Neural cell (in vitro differentiated cells): Measurements from ENCODE around the gene RMDN3. TPM values are rescaled to one million over a fixed set of nuclear protein-coding genes. Genes with fewer than 3 reads are reported as not detected.

Experiments
- H2AFZ ChIP-seq: fragments of 200-600, 300-800 bp; sonication (generic), shearing (Covaris generic); 2 replicates; pipeline ENCODE4 v1.6.0; 2014; ENCODE audit warnings: low read depth, mild to moderate bottlenecking, antibody characterized with exemption, low read length, moderate library complexity
- H3F3A ChIP-seq: fragments of 200-600 bp; shearing (Covaris generic); 2 replicates; pipeline ENCODE4 v1.6.1; 2016; ENCODE audit warnings: mild to moderate bottlenecking, moderate library complexity, mixed read lengths, antibody characterized with exemption, low read length; ENCODE audit not compliant: insufficient read depth, poor library complexity, severe bottlenecking
- H3K27ac ChIP-seq: fragments of 200-600, 300-800 bp; sonication (generic), shearing (Covaris generic); 2 replicates; pipeline ENCODE4 v1.5.1; 2014; ENCODE audit warnings: mild to moderate bottlenecking, low read length, moderate library complexity
- H3K27me3 ChIP-seq: fragments of 300-800, 200-600 bp; sonication (generic), shearing (Covaris generic); 2 replicates; pipeline ENCODE4 v1.6.0; 2014; ENCODE audit warnings: mild to moderate bottlenecking, low read depth, low read length, moderate library complexity; ENCODE audit not compliant: insufficient read depth
- H3K36me3 ChIP-seq: fragments of 300-800, 200-600 bp; sonication (generic), shearing (Covaris generic); 2 replicates; pipeline ENCODE4 v1.5.1; 2014; ENCODE audit warnings: mild to moderate bottlenecking, antibody characterized with exemption, low read length, moderate library complexity; ENCODE audit not compliant: insufficient read depth
- H3K4me2 ChIP-seq: fragments of 300-800, 200-600 bp; sonication (generic), shearing (Covaris generic); 2 replicates; pipeline ENCODE4 v1.6.0; 2014; ENCODE audit warnings: mild to moderate bottlenecking, low read length
- H3K4me3 ChIP-seq: fragments of 300-800, 200-600 bp; sonication (generic), shearing (Covaris generic); 2 replicates; pipeline ENCODE4 v1.5.1; 2014; ENCODE audit warnings: mild to moderate bottlenecking, low read length, moderate library complexity
- H3K79me2 ChIP-seq: fragments of 200-600 bp; shearing (Covaris generic); replicated peaks from 2 replicates; pipeline ENCODE4 v1.6.0; 2014; ENCODE audit warnings: mild to moderate bottlenecking, low read length, moderate library complexity; ENCODE audit not compliant: insufficient read depth
- H3K9ac ChIP-seq: fragments of 300-800, 200-600 bp; sonication (generic), shearing (Covaris generic); 2 replicates; pipeline ENCODE4 v1.6.1; 2016; ENCODE audit warnings: mild to moderate bottlenecking, low read length, mixed read lengths
- H3K9me2 ChIP-seq: fragments of 200-600 bp; shearing (Covaris generic); 2 replicates; pipeline ENCODE4 v1.6.1; 2016; ENCODE audit warnings: mild to moderate bottlenecking, low read length, mixed read lengths; ENCODE audit not compliant: insufficient read depth
- H3K9me3 ChIP-seq: fragments of 200-600, 300-800 bp; sonication (generic), shearing (Covaris generic); 2 replicates; pipeline ENCODE4 v1.6.1; 2016; ENCODE audit warnings: mild to moderate bottlenecking, mixed run types, low read length, moderate library complexity, mixed read lengths
- H4K20me1 ChIP-seq: fragments of 200-600 bp; shearing (Covaris generic); 2 replicates; pipeline ENCODE4 v1.6.1; 2016; ENCODE audit warnings: mild to moderate bottlenecking, mixed run types; ENCODE audit not compliant: insufficient read depth
- EP300 ChIP-seq: fragments of 450-650 bp; conservative IDR thresholded peaks from 2 replicates; pipeline ENCODE4 v1.6.1; 2014; ENCODE audit warnings: antibody characterized with exemption, mild to moderate bottlenecking, moderate library complexity; ENCODE audit not compliant: poor library complexity, severe bottlenecking
- EZH2 ChIP-seq: fragments of 200-600, 300-800 bp; shearing (Covaris generic), sonication (generic); IDR thresholded peaks from 2 replicates; pipeline ENCODE4 v1.6.1; 2014; ENCODE audit warnings: antibody characterized with exemption, low read length, borderline replicate concordance, mild to moderate bottlenecking; ENCODE audit not compliant: insufficient read depth, poor library complexity, severe bottlenecking
- MXI1 ChIP-seq: fragments of 450-650 bp; conservative IDR thresholded peaks from 2 replicates; pipeline ENCODE4 v1.6.1; 2014; ENCODE audit warnings: antibody characterized with exemption, mild to moderate bottlenecking; ENCODE audit not compliant: poor library complexity, severe bottlenecking
- POLR2AphosphoS5 ChIP-seq: IDR thresholded peaks from 2 replicates; pipeline ENCODE4 v1.6.1; 2012
- RAD21 ChIP-seq: fragments of 450-650 bp; conservative IDR thresholded peaks from 2 replicates; pipeline ENCODE4 v1.6.1; 2014; ENCODE audit warnings: antibody characterized with exemption, mild to moderate bottlenecking, moderate library complexity
- SMC3 ChIP-seq: fragments of 450-650 bp; conservative IDR thresholded peaks from 2 replicates; pipeline ENCODE4 v1.6.1; 2014; ENCODE audit warnings: antibody characterized with exemption, mild to moderate bottlenecking, moderate library complexity; ENCODE audit not compliant: poor library complexity
- TAF1 ChIP-seq: IDR thresholded peaks from 2 replicates; pipeline ENCODE4 v1.6.1; 2012; ENCODE audit warnings: low read depth
- polyA plus RNA-seq: library from polyadenylated mRNA; depleted of rRNA; stranded (reverse); fragments of >200 nt; gene quantifications from 2 replicates; pipeline ENCODE4 v1.2.3, GENCODE V29; 2014
- TF ChIP-seq, protein P1 (sequence below): fragments of 450-650 bp; IDR thresholded peaks from 2 replicates; pipeline ENCODE4 v1.5.1; 2014; ENCODE audit warnings: antibody characterized with exemption, mild to moderate bottlenecking, moderate library complexity; ENCODE audit not compliant: poor library complexity, severe bottlenecking
- TF ChIP-seq, protein P2 (sequence below): IDR thresholded peaks from 2 replicates; pipeline ENCODE4 v1.6.1; 2012; ENCODE audit warnings: borderline replicate concordance

RMDN3 gene
- polyA plus RNA-seq, 1 donor from 2014 or later: 24.7 TPM

- no peaks in the 10 kb centered on the region for H3K9me3 ChIP-seq
- no peaks in the 10 kb centered on the region for H3K27me3 ChIP-seq
- no peaks in the 10 kb centered on the region for H3K9me2 ChIP-seq
- H2AFZ ChIP-seq: no peak overlapping the region
- TF ChIP-seq RAD21 (peak; percentile 42), EP300 (no peak)
- TF ChIP-seq, protein P1, sequence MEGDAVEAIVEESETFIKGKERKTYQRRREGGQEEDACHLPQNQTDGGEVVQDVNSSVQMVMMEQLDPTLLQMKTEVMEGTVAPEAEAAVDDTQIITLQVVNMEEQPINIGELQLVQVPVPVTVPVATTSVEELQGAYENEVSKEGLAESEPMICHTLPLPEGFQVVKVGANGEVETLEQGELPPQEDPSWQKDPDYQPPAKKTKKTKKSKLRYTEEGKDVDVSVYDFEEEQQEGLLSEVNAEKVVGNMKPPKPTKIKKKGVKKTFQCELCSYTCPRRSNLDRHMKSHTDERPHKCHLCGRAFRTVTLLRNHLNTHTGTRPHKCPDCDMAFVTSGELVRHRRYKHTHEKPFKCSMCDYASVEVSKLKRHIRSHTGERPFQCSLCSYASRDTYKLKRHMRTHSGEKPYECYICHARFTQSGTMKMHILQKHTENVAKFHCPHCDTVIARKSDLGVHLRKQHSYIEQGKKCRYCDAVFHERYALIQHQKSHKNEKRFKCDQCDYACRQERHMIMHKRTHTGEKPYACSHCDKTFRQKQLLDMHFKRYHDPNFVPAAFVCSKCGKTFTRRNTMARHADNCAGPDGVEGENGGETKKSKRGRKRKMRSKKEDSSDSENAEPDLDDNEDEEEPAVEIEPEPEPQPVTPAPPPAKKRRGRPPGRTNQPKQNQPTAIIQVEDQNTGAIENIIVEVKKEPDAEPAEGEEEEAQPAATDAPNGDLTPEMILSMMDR: peak; percentile 31
- H3K9ac ChIP-seq: no peak overlapping the region
- no peaks in the 10 kb centered on the region for H3K36me3 ChIP-seq
- no peaks in the 10 kb centered on the region for H3K79me2 ChIP-seq
- H3K4me2 ChIP-seq: no peak overlapping the region
- H3K4me3 ChIP-seq: no peak overlapping the region
- H3K27ac ChIP-seq: no peak overlapping the region
- H4K20me1 ChIP-seq: no peaks in the 10 kb centered on the region
- no peaks in the 10 kb centered on the region for H3F3A ChIP-seq
Observed at GRCh38 chr15:40702077-40702476, 53.0 kb downstream of the RMDN3 start.

DNA sequence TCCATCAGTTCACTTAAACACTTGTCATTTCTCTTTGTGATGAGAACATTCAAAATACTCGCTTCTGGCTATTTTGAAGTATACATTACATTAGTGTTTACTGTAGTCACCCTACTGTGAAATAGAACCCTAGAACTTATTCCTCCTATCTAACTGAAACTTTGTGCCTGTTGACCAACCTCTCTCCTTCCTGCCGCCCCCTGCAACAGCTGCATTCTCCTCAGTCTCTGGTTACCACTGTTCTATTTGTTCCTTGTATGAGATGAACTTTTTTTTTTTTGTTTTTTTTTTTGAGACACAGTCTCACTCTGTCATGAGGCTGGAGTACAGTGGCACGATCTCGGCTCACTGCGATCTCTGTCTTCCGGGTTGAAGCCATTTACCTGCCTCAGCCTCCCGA is 57.1 kb downstream of the RMDN3 start:
- Histone ChIP-seq H3K79me2 (peaks cover 4% of the 10 kb centered on the region), H3K36me3 (no peaks in the 10 kb centered on the region), H3K27me3 (no peaks in the 10 kb centered on the region), H4K20me1 (no peaks in the 10 kb centered on the region), H3K9ac (no peak overlapping the region), H3F3A (peaks cover 6% of the 10 kb centered on the region), H3K9me2 (no peaks in the 10 kb centered on the region), H3K9me3 (no peaks in the 10 kb centered on the region), H3K4me3 (no peak overlapping the region), H3K4me2 (no peak overlapping the region), H3K27ac (no peak overlapping the region), H2AFZ (no peak overlapping the region)
- no peak for TF ChIP-seq SMC3
- TF ChIP-seq, protein P2, sequence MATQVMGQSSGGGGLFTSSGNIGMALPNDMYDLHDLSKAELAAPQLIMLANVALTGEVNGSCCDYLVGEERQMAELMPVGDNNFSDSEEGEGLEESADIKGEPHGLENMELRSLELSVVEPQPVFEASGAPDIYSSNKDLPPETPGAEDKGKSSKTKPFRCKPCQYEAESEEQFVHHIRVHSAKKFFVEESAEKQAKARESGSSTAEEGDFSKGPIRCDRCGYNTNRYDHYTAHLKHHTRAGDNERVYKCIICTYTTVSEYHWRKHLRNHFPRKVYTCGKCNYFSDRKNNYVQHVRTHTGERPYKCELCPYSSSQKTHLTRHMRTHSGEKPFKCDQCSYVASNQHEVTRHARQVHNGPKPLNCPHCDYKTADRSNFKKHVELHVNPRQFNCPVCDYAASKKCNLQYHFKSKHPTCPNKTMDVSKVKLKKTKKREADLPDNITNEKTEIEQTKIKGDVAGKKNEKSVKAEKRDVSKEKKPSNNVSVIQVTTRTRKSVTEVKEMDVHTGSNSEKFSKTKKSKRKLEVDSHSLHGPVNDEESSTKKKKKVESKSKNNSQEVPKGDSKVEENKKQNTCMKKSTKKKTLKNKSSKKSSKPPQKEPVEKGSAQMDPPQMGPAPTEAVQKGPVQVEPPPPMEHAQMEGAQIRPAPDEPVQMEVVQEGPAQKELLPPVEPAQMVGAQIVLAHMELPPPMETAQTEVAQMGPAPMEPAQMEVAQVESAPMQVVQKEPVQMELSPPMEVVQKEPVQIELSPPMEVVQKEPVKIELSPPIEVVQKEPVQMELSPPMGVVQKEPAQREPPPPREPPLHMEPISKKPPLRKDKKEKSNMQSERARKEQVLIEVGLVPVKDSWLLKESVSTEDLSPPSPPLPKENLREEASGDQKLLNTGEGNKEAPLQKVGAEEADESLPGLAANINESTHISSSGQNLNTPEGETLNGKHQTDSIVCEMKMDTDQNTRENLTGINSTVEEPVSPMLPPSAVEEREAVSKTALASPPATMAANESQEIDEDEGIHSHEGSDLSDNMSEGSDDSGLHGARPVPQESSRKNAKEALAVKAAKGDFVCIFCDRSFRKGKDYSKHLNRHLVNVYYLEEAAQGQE: no peak
- no peak for TF ChIP-seq EZH2
- TF ChIP-seq, protein P1: no peak
- TF ChIP-seq EP300: no peak
- no peak for TF ChIP-seq TAF1
- TF ChIP-seq POLR2AphosphoS5: no peak
- no peak for TF ChIP-seq RAD21
- no peak for TF ChIP-seq MXI1
